ENCODE data around the gene DCLRE1A. TPM values are rescaled to one million over a fixed set of nuclear protein-coding genes. Genes with fewer than 3 reads are reported as not detected.

DCLRE1A gene
- total RNA-seq, 2 experiments from 2014 or later, result 11.5 to 18.4 TPM

GRCh38 chr10:113897693-113898618, 44.1 kb upstream of the DCLRE1A start:
- ChIA-PET POLR2A (interaction anchor here (0.6 kb wide), 1 partner anchor 40 kb away, joined by 3 read pairs; no protein-coding TSS in a partner anchor), CTCF (ENCODE audit: unreplicated experiment) (no interaction called here)
- no peaks in the 10 kb centered on the region for H4K20me1 ChIP-seq (ENCODE audit: insufficient read depth, low read length)
- no peaks in the 10 kb centered on the region for H3K79me2 ChIP-seq (ENCODE audit: insufficient read depth, low read depth, low read length)
- no peak for DNase-seq (ENCODE audit: low spot score)
- H3K36me3 ChIP-seq (ENCODE audit: insufficient read depth, low read length), result peaks cover 55% of the 10 kb centered on the region
- no peak overlapping the region for H3K27ac ChIP-seq (ENCODE audit: low read depth, low read length, poor library complexity, severe bottlenecking)
- intact Hi-C loops (cut with micrococcal nuclease; ENCODE audit: unreplicated experiment), result no loop called here
- no TSS peak for BruUV-seq (replicated peaks)
- H3K9me2 ChIP-seq (ENCODE audit: insufficient read depth, low read length), result no peaks in the 10 kb centered on the region
- no peak for TF ChIP-seq EZH2phosphoT487 (IDR thresholded peaks at IDR 0.05; ENCODE audit: borderline replicate concordance, low read depth, low read length)
- no peak for TF ChIP-seq CTCF (conservative IDR thresholded peaks at IDR 0.05; ENCODE audit: low read length)
- no peaks in the 10 kb centered on the region for H3K4me1 ChIP-seq (ENCODE audit: insufficient read depth, low read length, poor library complexity, severe bottlenecking)
- no peak overlapping the region for H3K4me3 ChIP-seq (ENCODE audit: low read depth, low read length, poor library complexity, severe bottlenecking)
- no peak overlapping the region for H2AFZ ChIP-seq (ENCODE audit: low read length)
- no peaks in the 10 kb centered on the region; the same call in 1 of the 2 replicates for H3K9me3 ChIP-seq (ENCODE audit: low read length)
- H3K4me2 ChIP-seq (ENCODE audit: low read length), result no peak overlapping the region

- Histone ChIP-seq H3K4me1 (ENCODE audit: insufficient read depth, low read length, poor library complexity, severe bottlenecking) (no peaks in the 10 kb centered on the region), H3K36me3 (ENCODE audit: insufficient read depth, low read length) (peaks cover 60% of the 10 kb centered on the region), H3K79me2 (ENCODE audit: insufficient read depth, low read depth, low read length) (no peaks in the 10 kb centered on the region), H3K27ac (ENCODE audit: low read depth, low read length, poor library complexity, severe bottlenecking) (no peak overlapping the region), H3K9me3 (ENCODE audit: low read length) (peaks cover 7% of the 10 kb centered on the region; the same call in 1 of the 2 replicates), H2AFZ (ENCODE audit: low read length) (no peak overlapping the region), H3K4me2 (ENCODE audit: low read length) (no peak overlapping the region), H3K4me3 (ENCODE audit: low read depth, low read length, poor library complexity, severe bottlenecking) (no peak overlapping the region), H3K9me2 (ENCODE audit: insufficient read depth, low read length) (no peaks in the 10 kb centered on the region), H4K20me1 (ENCODE audit: insufficient read depth, low read length) (no peaks in the 10 kb centered on the region)
- BruUV-seq (replicated peaks), result no TSS peak
- CTCF ChIA-PET (ENCODE audit: unreplicated experiment), result no interaction called here
- no peak for TF ChIP-seq CTCF (conservative IDR thresholded peaks at IDR 0.05; ENCODE audit: low read length)
- TF ChIP-seq EZH2phosphoT487 (IDR thresholded peaks at IDR 0.05; ENCODE audit: borderline replicate concordance, low read depth, low read length), result no peak
- intact Hi-C loops (cut with micrococcal nuclease; ENCODE audit: unreplicated experiment), result no loop called here
- POLR2A ChIA-PET, result interaction anchor here (1.1 kb wide), 1 partner anchor 18 kb away, joined by 3 read pairs; no protein-coding TSS in a partner anchor
- DNase-seq (ENCODE audit: low spot score), result no peak
Measured at GRCh38 chr10:113895018-113895417, 41.1 kb upstream of the DCLRE1A start.

- Histone ChIP-seq H3K4me2 (ENCODE audit: low read length) (no peak overlapping the region), H2AFZ (ENCODE audit: low read length) (no peak overlapping the region), H3K36me3 (ENCODE audit: insufficient read depth, low read length) (peaks cover 64% of the 10 kb centered on the region), H3K9me3 (ENCODE audit: low read length) (peaks cover 9% of the 10 kb centered on the region; the same call in 1 of the 2 replicates), H4K20me1 (ENCODE audit: insufficient read depth, low read length) (no peaks in the 10 kb centered on the region), H3K4me1 (ENCODE audit: insufficient read depth, low read length, poor library complexity, severe bottlenecking) (no peaks in the 10 kb centered on the region), H3K27ac (ENCODE audit: low read depth, low read length, poor library complexity, severe bottlenecking) (no peak overlapping the region), H3K4me3 (ENCODE audit: low read depth, low read length, poor library complexity, severe bottlenecking) (no peak overlapping the region), H3K79me2 (ENCODE audit: insufficient read depth, low read depth, low read length) (no peaks in the 10 kb centered on the region), H3K9me2 (ENCODE audit: insufficient read depth, low read length) (no peaks in the 10 kb centered on the region)
- DNase-seq (ENCODE audit: low spot score), result no peak
- POLR2A ChIA-PET, result interaction anchor here (1.1 to 1.7 kb wide), 4 partner anchors 12 to 123 kb away, joined by 3 to 4 read pairs (median 3); no protein-coding TSS in a partner anchor
- BruUV-seq (replicated peaks), result no TSS peak
- TF ChIP-seq CTCF (conservative IDR thresholded peaks at IDR 0.05; ENCODE audit: low read length) (no peak), EZH2phosphoT487 (IDR thresholded peaks at IDR 0.05; ENCODE audit: borderline replicate concordance, low read depth, low read length) (no peak)
- CTCF ChIA-PET (ENCODE audit: unreplicated experiment), result no interaction called here
- intact Hi-C loops (cut with micrococcal nuclease; ENCODE audit: unreplicated experiment), result no loop called here
Measured at GRCh38 chr10:113894581-113894980, 40.7 kb upstream of the DCLRE1A start.

Measured in OCI-LY7 (cell line).